OCI-LY3 (cell line): ENCODE measurements around the gene UBAP2.
"Not testable (repeated sequence)": the region's sequence is repeated elsewhere in the genome, so short reads cannot be mapped to it uniquely, and the experiment has no call there.

ENCODE experiments used
- H2AFZ ChIP-seq: fragments of 200-600, 300-600 bp; shearing (Covaris generic); 2 replicates; pipeline ENCODE4 v1.6.0; 2014; ENCODE audit warnings: antibody characterized with exemption, low read depth, low read length
- H3K27ac ChIP-seq: fragments of 200-600, 300-600 bp; sonication (generic); 2 replicates; pipeline ENCODE4 v1.5.1; 2014; ENCODE audit warnings: mild to moderate bottlenecking, low read length, moderate library complexity, mixed read lengths
- H3K27me3 ChIP-seq: fragments of 200-600, 300-600 bp; sonication (generic); 2 replicates; pipeline ENCODE4 v1.6.1; 2014; ENCODE audit warnings: low read depth, low read length, mixed read lengths
- H3K36me3 ChIP-seq: fragments of 200-600, 300-600 bp; sonication (generic); replicated peaks from 2 replicates; pipeline ENCODE3; 2014; ENCODE audit warnings: low read depth, low read length, mixed read lengths
- H3K4me1 ChIP-seq: fragments of 300-600, 200-600 bp; sonication (generic); 2 replicates; pipeline ENCODE4 v1.6.1; 2014; ENCODE audit warnings: low read length, mixed read lengths
- H3K4me2 ChIP-seq: fragments of 200-600, 300-600 bp; sonication (generic); 2 replicates; pipeline ENCODE4 v1.6.1; 2014; ENCODE audit warnings: low read length, mixed read lengths
- H3K4me3 ChIP-seq: fragments of 300-600, 200-600 bp; sonication (generic); 2 replicates; pipeline ENCODE4 v1.5.1; 2014; ENCODE audit warnings: antibody characterized with exemption, mild to moderate bottlenecking, low read length, moderate library complexity
- H3K79me2 ChIP-seq: fragments of 300-600, 200-600 bp; shearing (Covaris generic); 2 replicates; pipeline ENCODE4 v1.6.1; 2014; ENCODE audit warnings: mild to moderate bottlenecking, low read length, mixed read lengths
- H3K9ac ChIP-seq: fragments of 300-600, 200-600 bp; shearing (Covaris generic); 2 replicates; pipeline ENCODE4 v1.6.0; 2014; ENCODE audit warnings: mild to moderate bottlenecking, low read length, moderate library complexity
- H3K9me3 ChIP-seq: fragments of 200-600, 300-600 bp; shearing (Covaris generic); 2 replicates; pipeline ENCODE4 v1.6.1; 2014; ENCODE audit warnings: low read length, mixed read lengths; ENCODE audit not compliant: insufficient read depth
- H4K20me1 ChIP-seq: fragments of 200-600, 300-600 bp; sonication (generic); 2 replicates; pipeline ENCODE4 v1.6.1; 2016; ENCODE audit warnings: low read length, mixed read lengths; ENCODE audit not compliant: insufficient read depth
- CTCF ChIP-seq: fragments of 200-600, 300-600 bp; sonication (generic); IDR thresholded peaks from 2 replicates; pipeline ENCODE4 v1.5.1; 2014; ENCODE audit warnings: antibody characterized with exemption, low read length, low read depth
- EZH2phosphoT487 ChIP-seq: fragments of 200-600 bp; shearing (Covaris generic); IDR thresholded peaks from 2 replicates; pipeline ENCODE4 v1.6.1; 2018; ENCODE audit warnings: antibody characterized with exemption, mixed run types, low read depth

UBAP2 gene

GRCh38 chr9:34047864-34048726 lies 592 bp downstream of the UBAP2 start:
- Histone ChIP-seq H3K4me1 (peaks cover 31% of the 10 kb centered on the region), H3K4me2 (peak overlapping the region; percentile 91), H3K4me3 (peak overlapping the region; percentile 96), H3K9ac (peak overlapping the region; percentile 82), H3K27me3 (no peaks in the 10 kb centered on the region), H4K20me1 (peaks cover 27% of the 10 kb centered on the region), H3K79me2 (peaks cover 55% of the 10 kb centered on the region), H2AFZ (no peak overlapping the region; the same call in 1 of the 2 replicates), H3K36me3 (peaks cover 2% of the 10 kb centered on the region), H3K27ac (peak overlapping the region; percentile 81), H3K9me3 (no peaks in the 10 kb centered on the region)
- TF ChIP-seq CTCF (no peak), EZH2phosphoT487 (no peak)

GRCh38 chr9:34046784-34047379 lies 1.8 kb downstream of the UBAP2 start:
- Histone ChIP-seq H3K27ac (no peak overlapping the region), H3K9ac (peak overlapping the region; percentile 82; the same call in 1 of the 2 replicates), H3K4me2 (peak overlapping the region; percentile 91), H3K4me1 (peaks cover 24% of the 10 kb centered on the region), H4K20me1 (peaks cover 34% of the 10 kb centered on the region), H3K4me3 (peak overlapping the region; percentile 96), H3K36me3 (peaks cover 12% of the 10 kb centered on the region), H3K79me2 (peaks cover 68% of the 10 kb centered on the region), H3K27me3 (no peaks in the 10 kb centered on the region), H3K9me3 (no peaks in the 10 kb centered on the region), H2AFZ (no peak overlapping the region)
- no peak for TF ChIP-seq EZH2phosphoT487
- TF ChIP-seq CTCF, result no peak

DNA sequence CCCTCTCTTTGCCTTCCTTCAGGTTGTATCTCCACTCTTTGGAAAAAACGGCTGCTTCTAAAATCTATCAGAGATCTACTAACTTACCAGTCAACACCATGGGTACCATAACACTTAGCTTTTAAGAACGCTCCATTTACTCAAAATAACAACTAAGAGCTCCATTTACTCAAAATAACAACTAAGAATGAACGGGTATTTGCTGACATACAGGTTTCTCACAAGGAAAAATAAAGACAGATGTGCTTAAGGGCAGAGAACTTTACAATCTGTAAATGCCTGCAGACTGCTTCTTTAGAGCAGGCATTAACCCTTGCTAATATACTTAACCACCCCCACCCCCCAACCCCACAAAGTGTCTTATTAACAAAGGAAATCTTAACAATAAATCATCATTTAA lies 2.8 kb downstream of the UBAP2 start:
- Histone ChIP-seq H3K4me3 (no peak overlapping the region), H3K9me3 (no peaks in the 10 kb centered on the region)

GRCh38 chr9:34042074-34042473 lies 6.6 kb downstream of the UBAP2 start:
- not testable (repeated sequence) for H3K4me2 ChIP-seq, H3K27ac ChIP-seq, H2AFZ ChIP-seq, H3K9me3 ChIP-seq, H3K27me3 ChIP-seq, H3K9ac ChIP-seq, H3K4me1 ChIP-seq, H3K4me3 ChIP-seq
- H4K20me1 ChIP-seq, result peaks cover 34% of the 10 kb centered on the region
- peaks cover 95% of the 10 kb centered on the region for H3K79me2 ChIP-seq
- peaks cover 29% of the 10 kb centered on the region for H3K36me3 ChIP-seq

More for the DNA sequence above, 2.8 kb downstream of the UBAP2 start:
- H3K9ac ChIP-seq, result no peak overlapping the region
- H3K27me3 ChIP-seq, result no peaks in the 10 kb centered on the region
- peaks cover 24% of the 10 kb centered on the region for H3K4me1 ChIP-seq
- no peak overlapping the region for H2AFZ ChIP-seq
- TF ChIP-seq CTCF (no peak), EZH2phosphoT487 (no peak)
- H3K36me3 ChIP-seq, result peaks cover 16% of the 10 kb centered on the region
- H3K27ac ChIP-seq, result no peak overlapping the region
- peaks cover 77% of the 10 kb centered on the region for H3K79me2 ChIP-seq
- peaks cover 34% of the 10 kb centered on the region for H4K20me1 ChIP-seq
- 0 out of 2 replicates have a peak overlapping the region, but pooled peaks have one; percentile 14 for H3K4me2 ChIP-seq

DNA sequence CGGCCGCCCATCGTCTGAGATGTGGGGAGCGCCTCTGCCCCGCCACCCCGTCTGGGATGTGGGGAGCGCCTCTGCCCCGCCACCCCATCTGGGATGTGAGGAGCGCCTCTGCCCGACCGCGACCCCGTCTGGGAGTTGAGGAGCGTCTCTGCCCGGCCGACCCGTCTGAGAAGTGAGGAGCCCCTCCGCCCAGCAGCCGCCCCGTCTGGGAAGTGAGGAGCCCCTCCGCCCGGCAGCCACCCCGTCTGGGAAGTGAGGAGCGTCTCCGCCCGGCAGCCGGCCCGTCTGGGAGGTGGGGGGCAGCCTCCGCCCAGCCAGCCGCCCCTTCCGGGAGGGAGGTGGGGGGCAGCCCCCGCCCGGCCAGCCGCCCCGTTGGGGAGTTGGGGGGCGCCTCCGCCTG lies 9.8 kb downstream of the UBAP2 start:
- not testable (repeated sequence) for H3K9ac ChIP-seq, H3K4me1 ChIP-seq, H3K4me2 ChIP-seq, H3K9me3 ChIP-seq, H3K27ac ChIP-seq, H2AFZ ChIP-seq, H3K27me3 ChIP-seq, H3K4me3 ChIP-seq
- Histone ChIP-seq H3K36me3 (peaks cover 30% of the 10 kb centered on the region), H3K79me2 (peaks cover 93% of the 10 kb centered on the region), H4K20me1 (peaks cover 34% of the 10 kb centered on the region)
